NCI-H128 (cell line): ENCODE measurements around the gene RMDN3.

Experiments used
- DNase-seq: peaks from one replicate; lab custom pipeline; 2025; ENCODE audit not compliant: unreplicated experiment; lab: John Stamatoyannopoulos, UW

Gene RMDN3

GRCh38 chr15:40754883-40755811 is at the start of gene RMDN3:
Gene RMDN3, minus strand, starts transcription at chr15:40755254. Its CDS starts 471 bp downstream, at chr15:40754783.
- DNase-seq: peak; percentile 74

DNA sequence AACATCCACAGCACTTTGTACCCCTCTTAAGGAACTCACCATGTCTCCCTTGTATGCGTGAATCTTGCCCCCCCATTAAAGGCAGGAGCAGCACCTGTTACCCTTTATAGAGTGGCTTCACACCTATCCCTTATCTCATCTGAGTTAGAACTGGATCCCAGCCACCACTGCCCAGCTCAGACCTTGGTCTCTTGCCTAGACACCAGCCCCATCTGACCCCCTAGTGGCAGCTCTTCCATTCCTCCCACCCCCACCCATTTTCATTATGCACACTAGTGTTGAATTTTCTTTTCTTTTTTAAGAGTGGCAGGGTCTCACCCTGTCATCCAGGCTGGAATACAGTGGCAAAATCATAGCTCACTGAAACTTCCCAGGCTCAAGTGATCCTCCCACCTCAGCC is 48.6 kb upstream of the RMDN3 start:
- no peak for DNase-seq

DNA sequence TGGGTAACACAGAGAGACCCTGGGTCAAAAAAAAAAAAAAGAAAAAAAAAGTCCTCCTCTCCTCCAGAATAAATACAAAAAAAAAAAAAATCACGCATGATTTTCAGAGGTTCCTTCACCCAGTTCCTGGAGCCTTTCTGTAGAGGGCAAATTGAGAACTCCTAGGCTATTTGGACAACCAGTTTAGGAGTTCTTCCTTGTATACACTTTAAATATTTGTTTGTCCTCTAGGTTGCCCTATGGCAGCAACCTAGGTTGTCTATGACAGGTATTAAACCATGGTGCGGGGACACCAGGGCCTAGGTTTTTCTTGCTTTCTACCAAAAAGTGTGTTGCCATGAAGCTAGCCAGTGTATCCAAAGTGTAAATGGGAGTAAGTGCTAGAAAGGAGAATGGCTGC is 48.0 kb upstream of the RMDN3 start:
- no peak for DNase-seq

DNA sequence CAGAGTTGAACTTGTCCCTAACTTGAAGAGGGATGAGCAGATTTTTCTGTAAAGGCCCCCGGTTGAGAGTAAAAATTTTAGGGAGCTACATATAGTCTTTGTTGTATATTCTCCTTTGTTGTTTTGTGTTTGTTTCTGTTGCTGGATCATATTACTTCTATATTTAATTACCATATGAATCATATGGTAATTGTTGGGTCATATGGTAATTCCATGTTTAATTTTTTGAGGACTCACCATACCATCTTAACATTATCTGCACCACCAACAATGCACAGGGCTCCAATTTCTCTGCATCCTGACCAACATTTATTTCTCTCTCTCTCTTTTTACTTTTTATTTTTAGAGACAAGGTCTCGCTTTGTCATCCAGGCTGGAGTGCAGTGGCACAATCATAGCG is 44.5 kb upstream of the RMDN3 start:
- no peak for DNase-seq

- no peak for DNase-seq
Observed at GRCh38 chr15:40796512-40796911, 41.5 kb upstream of the RMDN3 start.

DNA sequence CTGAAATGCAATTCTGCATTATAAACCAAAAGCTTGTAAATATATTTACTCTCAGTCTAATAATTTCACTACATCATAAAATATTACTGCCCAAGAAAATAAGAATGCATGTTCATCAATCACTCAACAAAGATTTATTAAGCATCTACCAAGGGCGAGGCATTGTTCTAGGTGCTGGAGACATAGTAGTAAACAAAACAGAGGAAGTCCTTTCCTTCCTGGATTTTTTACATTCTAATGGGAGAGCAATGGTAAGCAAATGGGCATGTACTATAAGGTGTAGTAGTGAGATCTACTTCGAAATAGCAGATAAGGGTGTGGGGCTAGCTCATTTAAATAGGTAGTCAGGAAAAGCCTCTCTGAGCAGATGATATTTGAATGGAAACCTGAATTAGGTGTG is 41.0 kb upstream of the RMDN3 start:
- DNase-seq: no peak

DNA sequence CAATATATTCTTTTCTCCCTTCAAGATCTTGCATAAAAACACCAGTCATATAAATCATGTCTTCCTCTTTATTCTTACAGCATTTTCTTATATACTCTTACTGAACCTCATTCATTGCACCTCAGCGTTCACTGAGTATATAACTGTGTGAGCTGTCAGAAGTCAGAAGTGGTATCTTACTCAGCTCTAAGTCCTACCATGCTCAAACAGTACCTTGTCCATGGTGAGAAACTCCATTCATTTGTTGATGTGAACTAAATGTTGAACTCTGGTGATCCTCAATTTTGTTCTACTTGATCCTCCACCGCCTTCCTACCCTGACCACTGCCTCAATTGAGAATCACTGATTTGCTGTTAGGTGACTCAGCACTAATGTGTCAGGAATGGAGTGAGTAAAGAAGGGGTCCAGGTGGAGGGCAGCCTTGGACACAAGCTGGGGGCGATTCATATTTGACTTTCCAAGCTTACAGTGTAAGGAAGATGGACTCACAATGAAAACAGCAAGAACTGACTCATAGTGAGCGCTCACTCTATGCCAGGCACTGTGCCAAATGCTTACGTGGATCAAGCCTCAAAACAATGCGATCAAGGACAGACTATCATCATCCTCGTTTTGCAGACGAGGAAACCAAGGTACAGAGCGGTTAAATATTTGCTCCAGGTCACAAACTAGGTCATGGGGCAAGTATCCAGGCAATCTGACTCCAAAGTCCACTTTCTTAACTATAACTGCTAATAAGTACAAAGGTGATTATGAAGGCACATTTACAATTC is 38.3 kb upstream of the RMDN3 start:
- no peak for DNase-seq

DNA sequence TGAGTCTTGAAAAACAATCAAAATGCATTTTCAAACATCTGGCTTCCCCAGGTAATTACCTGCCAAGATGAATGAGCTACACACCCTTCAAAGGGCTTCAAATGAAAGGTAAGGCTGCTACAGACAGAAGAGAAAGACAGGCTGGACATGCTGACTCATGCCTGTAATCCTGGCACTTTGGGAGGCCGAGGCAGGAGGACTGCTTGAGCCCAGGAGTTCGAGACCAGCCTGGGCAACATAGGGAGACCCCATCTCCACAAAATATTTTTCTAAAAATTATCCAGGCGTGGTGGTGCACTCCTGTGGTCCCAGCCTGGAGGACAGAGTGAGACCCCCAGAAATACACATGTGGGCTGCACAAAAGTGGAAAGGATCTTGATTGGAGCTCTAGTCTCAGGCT is 37.3 kb upstream of the RMDN3 start:
- DNase-seq: no peak

DNA sequence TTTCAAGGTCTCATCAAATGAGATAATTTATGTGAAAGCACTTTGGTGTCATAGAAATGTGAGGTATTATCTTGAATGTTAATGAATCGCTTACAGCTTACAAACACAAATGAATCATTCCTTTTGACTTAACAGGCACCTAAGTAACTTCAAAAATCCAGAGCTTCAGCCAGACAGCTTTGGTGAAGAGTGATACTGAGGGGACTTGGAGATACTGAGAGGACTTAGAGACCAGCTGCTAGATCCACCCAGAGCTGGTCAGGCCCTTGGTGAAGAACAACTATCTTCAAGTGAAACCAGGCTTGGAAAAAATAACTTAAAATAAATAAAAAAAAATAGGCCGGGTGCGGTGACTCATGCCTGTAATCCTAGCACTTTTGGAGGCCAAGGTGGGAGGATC is 35.7 kb upstream of the RMDN3 start:
- DNase-seq: no peak

DNA sequence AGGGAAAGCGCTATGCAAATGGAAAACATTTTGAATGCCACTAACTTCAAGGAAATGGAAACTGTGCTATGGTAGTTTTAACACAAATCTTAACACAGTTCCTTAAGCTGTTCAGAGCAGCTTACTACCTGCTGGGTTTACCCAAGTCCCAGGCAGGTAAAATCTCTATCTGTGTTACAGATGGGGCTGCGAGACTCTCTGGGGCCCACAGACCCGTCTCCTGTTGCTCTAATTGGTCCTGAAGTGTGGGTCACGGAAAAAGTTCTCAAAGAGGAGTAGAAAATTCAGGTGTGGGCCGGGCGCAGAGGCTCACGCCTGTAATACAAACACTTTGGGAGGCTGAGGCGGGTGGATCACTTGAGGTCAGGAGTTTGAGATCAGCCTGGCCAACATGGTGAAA is 34.9 kb upstream of the RMDN3 start:
- no peak for DNase-seq

- no peak for DNase-seq
Observed at GRCh38 chr15:40789119-40789518, 34.1 kb upstream of the RMDN3 start.

GRCh38 chr15:40787991-40788390 is 32.9 kb upstream of the RMDN3 start:
- DNase-seq: no peak

- DNase-seq: peak; percentile 53
Observed at GRCh38 chr15:40787344-40787841, 32.3 kb upstream of the RMDN3 start.

GRCh38 chr15:40785814-40786213 is 30.8 kb upstream of the RMDN3 start:
- no peak for DNase-seq

DNA sequence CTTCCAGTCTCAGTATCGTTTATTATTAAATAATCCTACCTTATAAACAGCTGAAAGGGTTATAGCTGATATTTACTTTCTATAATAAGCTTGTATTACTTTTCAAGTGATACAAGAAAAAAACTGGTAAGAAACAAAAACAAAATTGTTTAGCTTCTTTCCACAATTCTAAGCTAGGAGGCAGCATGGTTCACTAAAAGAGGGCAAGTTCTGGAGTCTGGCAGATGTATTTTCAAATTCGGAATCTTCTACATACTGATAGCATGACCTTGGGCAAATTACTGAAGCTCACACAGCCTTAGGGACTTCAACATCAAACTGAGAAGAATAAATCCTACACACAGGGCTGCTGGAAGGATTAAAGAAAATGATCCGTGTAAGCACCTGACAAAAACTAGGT is 30.1 kb upstream of the RMDN3 start:
- no peak for DNase-seq

DNA sequence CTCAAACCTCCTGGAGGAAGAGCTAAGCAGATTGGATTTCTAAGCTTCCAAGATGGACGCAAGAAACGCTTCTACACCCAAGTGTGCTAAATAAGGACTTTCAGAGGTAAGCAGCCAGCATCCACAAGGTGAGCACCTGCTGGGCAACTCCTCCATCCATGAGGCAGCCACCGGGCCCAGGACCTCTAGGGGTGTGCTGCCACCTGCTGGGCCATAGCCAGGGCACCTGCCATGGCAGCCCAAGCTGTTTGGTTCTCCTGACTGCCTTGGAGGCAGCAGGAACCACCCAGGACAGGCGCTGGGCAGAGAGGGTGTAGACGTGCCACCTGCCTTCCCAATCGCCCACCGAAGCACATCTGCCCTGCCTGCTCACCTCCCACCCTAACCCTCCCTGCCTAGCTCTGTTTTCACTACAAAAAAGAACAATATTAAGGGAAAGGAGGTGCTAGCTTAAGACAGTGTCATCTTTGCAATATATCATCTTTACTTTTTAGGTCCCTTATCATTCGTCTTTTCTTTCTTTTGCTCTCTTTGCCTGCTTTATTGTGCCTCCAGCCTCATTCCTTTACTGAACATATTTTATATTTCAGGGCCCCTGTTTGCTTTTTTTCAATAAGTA is 27.7 kb upstream of the RMDN3 start:
- no peak for DNase-seq

DNA sequence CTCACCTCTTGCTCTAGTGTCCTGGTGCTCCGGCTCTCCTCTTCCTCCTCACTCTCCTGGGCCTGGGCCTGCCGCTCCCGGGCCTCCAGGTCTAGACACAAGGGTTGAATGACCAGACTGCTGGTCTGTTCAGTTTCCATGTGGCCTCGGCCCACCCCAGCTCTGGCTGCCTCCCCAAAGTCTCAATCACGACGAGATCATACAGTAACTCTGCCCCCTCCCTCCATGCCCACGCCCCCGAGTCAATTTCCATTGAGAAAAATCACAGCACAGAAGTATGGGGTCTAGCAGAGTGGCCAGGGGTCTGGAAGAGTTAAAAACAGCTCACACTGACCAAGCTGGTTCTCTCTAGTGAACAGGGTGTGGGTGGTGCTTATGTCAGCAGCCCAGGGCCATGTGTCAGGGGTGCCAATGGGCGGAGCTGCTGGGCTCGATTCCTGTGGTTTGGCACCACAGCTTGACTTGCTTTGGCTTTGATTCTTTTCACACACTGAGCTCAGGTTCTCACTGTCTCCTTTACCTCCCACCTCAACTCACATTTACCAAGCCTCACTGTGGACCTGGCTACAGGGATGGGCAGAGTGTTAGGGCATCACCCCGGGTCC is 21.6 kb upstream of the RMDN3 start:
- DNase-seq: no peak

DNA sequence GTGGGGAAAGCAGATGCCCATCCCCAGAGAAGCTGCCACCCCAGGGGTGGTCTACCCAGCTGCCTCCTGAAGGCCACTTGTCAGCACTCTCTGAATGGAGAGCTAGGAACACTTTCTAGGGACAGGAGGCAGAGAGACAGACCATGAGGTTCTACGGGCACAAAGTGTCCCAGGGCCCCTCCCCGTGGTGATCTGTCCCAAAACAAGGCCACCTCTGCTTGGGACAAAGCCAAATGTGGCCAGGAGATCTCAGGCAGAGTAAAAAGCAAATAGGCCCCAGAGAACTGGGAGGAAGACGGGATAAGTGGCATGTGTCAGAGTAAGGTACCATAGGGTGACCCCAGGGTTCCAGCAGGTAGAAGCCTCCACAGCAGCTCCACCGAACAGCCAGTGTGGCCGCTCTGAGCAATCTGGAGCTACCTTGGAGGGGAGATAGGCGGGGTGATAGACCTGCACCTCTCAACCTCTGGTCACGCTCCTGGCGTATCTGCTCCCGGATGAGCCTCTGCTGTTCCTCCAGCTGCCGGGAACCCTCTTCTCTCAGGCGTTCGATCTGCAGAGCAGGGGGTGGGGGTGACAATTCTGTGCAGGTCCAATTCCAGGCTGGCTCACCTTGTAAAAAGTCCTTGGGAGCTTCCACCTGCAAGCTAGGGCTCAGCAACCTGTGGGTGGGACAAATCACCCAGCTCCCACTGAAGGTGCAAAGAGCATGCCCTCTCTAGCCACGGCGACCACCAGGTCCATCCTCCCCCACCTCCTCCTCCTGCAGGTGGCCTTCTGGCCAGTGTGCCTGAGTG is 20.9 kb upstream of the RMDN3 start:
- no peak for DNase-seq

DNA sequence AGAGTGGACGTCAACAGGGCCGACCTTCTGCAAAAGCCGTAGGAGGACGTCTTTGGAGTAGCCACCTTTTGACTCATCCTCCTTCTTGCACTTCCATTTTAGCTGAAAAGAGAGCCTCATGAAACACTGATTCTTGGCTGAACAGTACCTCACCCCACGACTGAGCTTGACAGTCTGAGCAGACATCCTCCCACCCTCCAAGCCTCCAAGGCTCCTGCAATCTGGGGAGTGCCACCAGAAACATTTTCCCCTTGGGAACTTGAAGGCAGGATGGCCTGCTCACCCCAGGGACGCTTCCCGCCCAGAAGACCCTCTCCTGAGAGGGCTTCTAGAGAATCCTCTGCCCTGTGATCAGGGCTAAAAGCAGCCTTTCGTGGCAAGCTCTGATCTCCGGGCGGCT is 20.0 kb upstream of the RMDN3 start:
- no peak for DNase-seq

GRCh38 chr15:40773902-40774301 is 18.8 kb upstream of the RMDN3 start:
- no peak for DNase-seq
